ENCODE measurements around the gene MEF2B. TPM values are rescaled to one million over a fixed set of nuclear protein-coding genes. Genes with fewer than 3 reads are reported as not detected.

MEF2B gene
- total RNA-seq, 1 donor from 2014 or later, result not detected

GRCh38 chr19:19098084-19098702, 71.9 kb downstream of the MEF2B start:
- no peak for DNase-seq

- DNase-seq, result no peak
Observed at GRCh38 chr19:19096641-19097627, 73.1 kb downstream of the MEF2B start.

GRCh38 chr19:19095691-19096090, 74.4 kb downstream of the MEF2B start:
- DNase-seq, result no peak

Other genes starting within 250 kb of the MEF2B start
- 30.1 TPM for gene HOMER3, start 229.0 kb downstream of the MEF2B start, total RNA-seq
- gene SUGP2, start 136.7 kb downstream of the MEF2B start, total RNA-seq, result 59.3 TPM
- 25.7 TPM for gene ARMC6, start 136.7 kb downstream of the MEF2B start, total RNA-seq
- 10.1 TPM for gene SLC25A42, start 106.3 kb downstream of the MEF2B start, total RNA-seq
- 18.1 TPM for gene TMEM161A, start 31.8 kb downstream of the MEF2B start, total RNA-seq
- 8.5 TPM for gene BORCS8, start 21.9 kb upstream of the MEF2B start, total RNA-seq
- 24.0 TPM for gene RFXANK, start 22.0 kb upstream of the MEF2B start, total RNA-seq
- 6.8 TPM for gene NR2C2AP, start 33.2 kb upstream of the MEF2B start, total RNA-seq
- gene NCAN, start 41.7 kb upstream of the MEF2B start, total RNA-seq, result under 0.01 TPM
- 1.5 TPM for gene TM6SF2, start 103.0 kb upstream of the MEF2B start, total RNA-seq
- 16.5 TPM for gene SUGP1, start 150.2 kb upstream of the MEF2B start, total RNA-seq
- 59.6 TPM for gene MAU2, start 150.6 kb upstream of the MEF2B start, total RNA-seq
- gene GATAD2A, start 235.4 kb upstream of the MEF2B start, total RNA-seq, result 24.0 TPM

Data from tongue (tissue), 2 donors.